ENCODE results near the gene FAM174B.

FAM174B gene

DNA sequence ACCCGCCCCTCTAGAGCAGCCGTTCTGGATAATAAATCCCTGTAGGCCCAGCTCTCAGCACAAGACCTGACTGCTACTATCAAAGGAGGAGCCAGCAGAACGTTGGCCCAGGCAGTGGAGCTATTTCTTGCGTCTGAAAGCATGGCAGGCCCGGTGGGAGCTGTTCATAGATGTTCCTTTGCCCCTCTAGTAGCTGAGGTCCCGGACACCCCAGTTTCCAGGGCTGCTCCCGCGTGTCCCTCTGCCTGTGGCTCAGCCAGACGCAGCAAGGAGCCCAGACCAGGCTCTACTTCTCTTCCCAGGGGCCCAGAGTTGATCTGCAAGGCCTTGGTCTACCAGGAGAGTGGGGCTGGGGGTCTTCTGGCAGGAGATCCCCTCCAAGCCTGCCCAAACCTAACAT is 76.1 kb downstream of the FAM174B start:
- TF ChIP-seq, protein P1, sequence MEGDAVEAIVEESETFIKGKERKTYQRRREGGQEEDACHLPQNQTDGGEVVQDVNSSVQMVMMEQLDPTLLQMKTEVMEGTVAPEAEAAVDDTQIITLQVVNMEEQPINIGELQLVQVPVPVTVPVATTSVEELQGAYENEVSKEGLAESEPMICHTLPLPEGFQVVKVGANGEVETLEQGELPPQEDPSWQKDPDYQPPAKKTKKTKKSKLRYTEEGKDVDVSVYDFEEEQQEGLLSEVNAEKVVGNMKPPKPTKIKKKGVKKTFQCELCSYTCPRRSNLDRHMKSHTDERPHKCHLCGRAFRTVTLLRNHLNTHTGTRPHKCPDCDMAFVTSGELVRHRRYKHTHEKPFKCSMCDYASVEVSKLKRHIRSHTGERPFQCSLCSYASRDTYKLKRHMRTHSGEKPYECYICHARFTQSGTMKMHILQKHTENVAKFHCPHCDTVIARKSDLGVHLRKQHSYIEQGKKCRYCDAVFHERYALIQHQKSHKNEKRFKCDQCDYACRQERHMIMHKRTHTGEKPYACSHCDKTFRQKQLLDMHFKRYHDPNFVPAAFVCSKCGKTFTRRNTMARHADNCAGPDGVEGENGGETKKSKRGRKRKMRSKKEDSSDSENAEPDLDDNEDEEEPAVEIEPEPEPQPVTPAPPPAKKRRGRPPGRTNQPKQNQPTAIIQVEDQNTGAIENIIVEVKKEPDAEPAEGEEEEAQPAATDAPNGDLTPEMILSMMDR (conservative IDR thresholded peaks at IDR 0.05; ENCODE audit: low read depth, low read length) = no peak
- Histone ChIP-seq H4K20me1 (ENCODE audit: insufficient read depth) (no peaks in the 10 kb centered on the region), H3K36me3 (ENCODE audit: insufficient read depth) (no peaks in the 10 kb centered on the region), H3K4me1 (ENCODE audit: low read depth, poor library complexity, severe bottlenecking) (no peaks in the 10 kb centered on the region), H3K27ac (no peak overlapping the region), H3K27me3 (ENCODE audit: insufficient read depth, low read depth) (no peaks in the 10 kb centered on the region), H3K9ac (no peak overlapping the region), H2AFZ (ENCODE audit: low read depth) (no peak overlapping the region), H3K4me3 (IDR thresholded peaks at IDR 0.05; ENCODE audit: insufficient read depth, low read depth, low read length) (no peak overlapping the region), H3K79me2 (ENCODE audit: insufficient read depth, low read depth) (no peaks in the 10 kb centered on the region), H3K4me2 (no peak overlapping the region)

- Histone ChIP-seq H3K9ac (no peak overlapping the region), H3K36me3 (ENCODE audit: insufficient read depth) (no peaks in the 10 kb centered on the region), H3K4me1 (ENCODE audit: low read depth, poor library complexity, severe bottlenecking) (no peaks in the 10 kb centered on the region), H2AFZ (ENCODE audit: low read depth) (no peak overlapping the region), H3K27me3 (ENCODE audit: insufficient read depth, low read depth) (no peaks in the 10 kb centered on the region), H3K27ac (no peak overlapping the region), H3K4me3 (IDR thresholded peaks at IDR 0.05; ENCODE audit: insufficient read depth, low read depth, low read length) (no peak overlapping the region), H4K20me1 (ENCODE audit: insufficient read depth) (no peaks in the 10 kb centered on the region), H3K4me2 (no peak overlapping the region), H3K79me2 (ENCODE audit: insufficient read depth, low read depth) (no peaks in the 10 kb centered on the region)
- TF ChIP-seq, protein P1 (conservative IDR thresholded peaks at IDR 0.05; ENCODE audit: low read depth, low read length) = no peak
These were observed 77.3 kb downstream of the FAM174B start for GRCh38 chr15:92578096-92578835.

- no peak overlapping the region for H2AFZ ChIP-seq (ENCODE audit: low read depth)
- no peak overlapping the region for H3K4me3 ChIP-seq (IDR thresholded peaks at IDR 0.05; ENCODE audit: insufficient read depth, low read depth, low read length)
- H3K4me2 ChIP-seq = no peak overlapping the region
- no peaks in the 10 kb centered on the region for H3K79me2 ChIP-seq (ENCODE audit: insufficient read depth, low read depth)
- H3K9ac ChIP-seq = no peak overlapping the region
- no peak overlapping the region for H3K27ac ChIP-seq
- TF ChIP-seq, protein P1 (conservative IDR thresholded peaks at IDR 0.05; ENCODE audit: low read depth, low read length) = no peak
- no peaks in the 10 kb centered on the region for H3K36me3 ChIP-seq (ENCODE audit: insufficient read depth)
- H3K4me1 ChIP-seq (ENCODE audit: low read depth, poor library complexity, severe bottlenecking) = no peaks in the 10 kb centered on the region
- H4K20me1 ChIP-seq (ENCODE audit: insufficient read depth) = no peaks in the 10 kb centered on the region
- H3K27me3 ChIP-seq (ENCODE audit: insufficient read depth, low read depth) = no peaks in the 10 kb centered on the region
These were observed 78.9 kb downstream of the FAM174B start for GRCh38 chr15:92576597-92577200.

DNA sequence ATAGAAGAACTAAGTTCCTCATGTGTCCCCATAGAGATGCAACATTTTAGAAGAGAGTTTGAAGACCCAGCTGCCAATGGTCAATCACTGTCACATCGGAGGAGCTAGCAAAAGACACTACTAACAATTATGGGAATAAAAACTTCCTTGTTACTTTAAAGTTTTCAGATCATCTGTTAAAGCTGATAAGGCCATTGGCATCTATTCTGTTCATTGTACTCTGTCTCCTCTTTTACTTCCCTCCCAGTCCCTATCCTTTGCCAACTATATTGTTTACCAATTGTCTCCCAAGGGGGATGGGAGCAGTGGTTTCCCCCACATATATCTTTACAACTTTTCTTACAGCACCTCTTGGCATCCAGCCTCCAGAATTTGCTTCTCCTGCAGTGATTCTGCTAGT is 81.0 kb downstream of the FAM174B start:
- Histone ChIP-seq H3K36me3 (ENCODE audit: insufficient read depth) (no peaks in the 10 kb centered on the region), H3K79me2 (ENCODE audit: insufficient read depth, low read depth) (no peaks in the 10 kb centered on the region), H3K4me1 (ENCODE audit: low read depth, poor library complexity, severe bottlenecking) (no peaks in the 10 kb centered on the region), H2AFZ (ENCODE audit: low read depth) (no peak overlapping the region), H3K9ac (no peak overlapping the region), H3K27me3 (ENCODE audit: insufficient read depth, low read depth) (no peaks in the 10 kb centered on the region), H4K20me1 (ENCODE audit: insufficient read depth) (no peaks in the 10 kb centered on the region), H3K27ac (no peak overlapping the region), H3K4me3 (IDR thresholded peaks at IDR 0.05; ENCODE audit: insufficient read depth, low read depth, low read length) (no peak overlapping the region), H3K4me2 (no peak overlapping the region)
- TF ChIP-seq, protein P1 (conservative IDR thresholded peaks at IDR 0.05; ENCODE audit: low read depth, low read length) = no peak
